ENCODE data around the gene RYR2. TPM values are rescaled to one million over a fixed set of nuclear protein-coding genes. Genes with fewer than 3 reads are reported as not detected.

RYR2 gene
- not detected for total RNA-seq

DNA sequence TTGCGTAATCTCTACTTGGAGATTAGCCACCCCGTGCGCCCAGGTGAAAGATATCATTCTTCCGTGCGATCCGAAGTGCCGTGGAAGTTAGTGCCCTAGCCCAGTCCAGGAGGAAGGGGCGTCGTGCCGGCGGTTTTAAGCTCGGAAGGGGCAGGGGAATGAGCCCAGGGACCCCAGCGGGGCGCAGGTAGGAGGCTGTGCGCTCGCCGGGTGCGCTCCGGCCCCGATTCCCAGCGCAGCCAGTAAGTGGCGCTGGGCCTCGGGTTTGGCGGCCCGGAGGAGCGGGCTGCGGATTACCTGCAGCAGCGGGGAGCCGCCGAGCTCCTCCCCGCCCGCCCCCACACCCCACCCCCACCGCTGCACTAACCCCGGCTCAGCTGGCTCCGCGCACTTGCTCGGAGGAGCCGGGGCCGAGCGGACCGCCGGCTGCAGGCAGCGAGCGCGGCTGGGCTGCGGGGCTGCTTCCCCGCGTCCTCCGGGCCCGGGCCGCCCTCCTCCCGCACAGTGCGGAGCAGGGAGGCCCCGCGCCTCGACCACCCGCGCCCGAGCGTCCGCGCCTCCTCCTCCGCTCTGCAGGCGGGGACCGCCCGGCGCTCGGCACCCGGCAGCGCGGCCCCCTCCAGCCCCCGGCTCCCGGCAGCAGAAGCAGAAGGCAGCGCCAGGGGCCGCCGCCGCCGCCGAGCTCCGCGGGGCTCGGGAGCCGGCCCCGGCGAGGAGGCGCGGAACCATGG lies at the start of gene RYR2:
Gene RYR2 (plus strand): TSS at position 390 of the 731 bp plus-strand sequence. CDS start 338 bp downstream, at position 728.
- peak in 1 of 3 donors; percentile 4 for DNase-seq (ENCODE audit: low read depth in 2 of 3, low spot score in 2 of 3)

DNA sequence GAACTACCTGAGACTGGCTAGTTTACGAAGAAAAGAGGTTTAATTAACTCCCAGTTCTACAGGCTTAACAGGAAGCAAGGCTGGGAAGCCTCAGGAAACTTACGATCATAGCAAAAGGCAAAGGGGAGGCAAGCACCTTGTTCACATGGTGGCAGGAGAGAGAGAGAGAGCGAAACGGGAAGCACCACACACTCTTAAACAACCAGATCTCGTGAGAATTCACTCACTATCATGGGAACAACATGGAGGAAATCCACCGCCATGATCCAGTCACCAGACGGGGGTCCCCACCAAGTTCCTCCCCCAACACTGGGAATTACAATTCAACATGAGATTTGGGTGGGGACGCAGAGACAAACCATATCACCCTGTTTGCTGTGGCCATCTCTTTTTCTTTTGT lies 49.5 kb upstream of the RYR2 start:
- DNase-seq (ENCODE audit: low read depth in 2 of 3, low spot score in 2 of 3): no peak

DNA sequence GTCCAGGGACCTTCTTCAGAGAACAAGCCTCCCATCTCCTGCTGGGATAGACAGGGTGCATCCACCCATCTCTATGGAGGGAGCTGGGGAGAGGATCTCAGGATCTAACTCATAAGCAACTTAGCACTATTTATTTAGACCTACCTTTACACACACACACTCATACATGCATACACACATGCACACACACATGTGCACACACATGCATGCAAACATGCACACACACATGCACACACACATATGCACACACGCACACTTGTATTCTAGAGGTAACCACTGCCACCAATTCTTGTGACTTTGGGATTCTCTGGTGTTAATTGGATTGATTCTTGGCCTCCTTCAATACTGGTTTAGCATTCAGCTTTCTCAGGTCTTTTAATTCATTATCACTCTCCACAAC lies 47.5 kb upstream of the RYR2 start:
- DNase-seq (ENCODE audit: low read depth in 2 of 3, low spot score in 2 of 3): no peak

DNA sequence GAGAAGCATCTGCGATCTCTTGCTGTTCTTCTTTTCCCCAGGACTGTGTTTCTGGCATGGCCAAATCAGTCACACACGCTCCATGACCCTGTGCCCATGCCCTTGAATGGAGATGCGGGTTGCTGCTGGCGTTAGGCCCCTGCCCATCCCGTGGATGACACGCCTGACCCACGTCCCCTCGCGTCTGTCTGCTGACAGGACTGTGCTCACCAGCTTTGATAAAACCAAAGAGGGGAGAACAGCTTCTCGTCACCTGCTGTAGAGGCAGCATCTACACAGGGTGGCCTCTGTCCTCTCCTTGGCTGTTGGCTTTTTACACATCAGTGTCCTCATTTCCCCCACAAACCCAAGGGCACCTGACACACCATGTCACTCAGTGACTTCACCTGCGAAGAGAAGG lies 44.6 kb upstream of the RYR2 start:
- no peak for DNase-seq (ENCODE audit: low read depth in 2 of 3, low spot score in 2 of 3)

DNA sequence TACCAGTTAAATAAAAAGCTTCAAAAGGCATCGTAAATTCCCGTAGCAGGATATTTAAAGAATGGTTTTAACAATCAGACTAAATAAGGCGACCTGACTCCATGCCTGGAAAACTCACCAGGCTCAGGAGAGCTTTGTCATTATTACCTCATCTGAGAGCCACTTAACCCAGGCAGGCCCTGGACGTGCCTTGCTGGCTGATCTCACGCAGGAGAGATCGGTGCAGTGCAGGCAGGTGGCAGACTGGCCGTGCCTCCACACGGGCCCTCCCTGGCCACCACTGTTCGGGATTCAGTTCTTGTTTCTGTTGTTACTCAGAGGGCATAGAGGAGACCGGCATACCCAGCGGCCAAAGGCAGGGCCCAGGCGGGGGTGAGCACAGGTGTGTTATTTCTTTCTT lies 44.1 kb upstream of the RYR2 start:
- no peak for DNase-seq (ENCODE audit: low read depth in 2 of 3, low spot score in 2 of 3)

DNA sequence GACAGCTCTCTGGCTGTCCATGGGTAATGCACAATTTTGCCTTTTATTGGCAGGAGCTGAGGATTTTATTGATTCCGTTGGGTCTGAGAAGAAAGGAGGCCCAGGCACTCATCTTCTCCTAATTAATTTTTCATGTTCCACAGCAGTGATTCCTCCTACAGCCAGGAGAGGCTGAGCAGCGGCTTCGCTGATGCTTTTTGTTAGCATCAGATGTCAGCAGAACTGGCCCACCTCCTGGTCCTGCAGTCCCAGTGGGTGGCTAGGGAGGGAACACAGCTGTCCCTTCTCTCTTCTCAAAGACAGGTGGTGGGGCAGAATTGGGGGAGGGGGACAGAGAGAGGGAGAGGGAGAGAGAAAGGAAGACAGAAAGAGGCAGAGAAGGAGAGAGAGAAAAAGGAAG lies 43.4 kb upstream of the RYR2 start:
- no peak for DNase-seq (ENCODE audit: low read depth in 2 of 3, low spot score in 2 of 3)

DNA sequence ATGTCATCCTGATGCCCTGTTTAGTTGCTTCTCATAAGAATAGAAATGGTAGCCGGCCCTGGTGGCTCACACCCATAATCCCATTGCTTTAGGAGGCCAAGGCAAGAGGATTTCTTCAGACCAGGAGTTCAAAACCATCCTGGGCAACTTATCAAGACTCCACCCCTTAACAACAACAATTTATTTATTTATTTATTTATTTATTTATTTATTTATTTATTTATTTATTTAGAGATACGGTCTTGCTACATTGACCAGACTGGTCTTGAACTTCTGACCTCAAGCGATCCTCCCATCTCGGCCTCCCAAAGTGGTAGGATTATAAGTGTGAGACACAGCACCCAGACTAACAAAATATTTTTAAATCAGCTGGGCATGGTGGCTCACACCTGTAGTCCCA lies 41.8 kb upstream of the RYR2 start:
- no peak for DNase-seq (ENCODE audit: low read depth in 2 of 3, low spot score in 2 of 3)

DNA sequence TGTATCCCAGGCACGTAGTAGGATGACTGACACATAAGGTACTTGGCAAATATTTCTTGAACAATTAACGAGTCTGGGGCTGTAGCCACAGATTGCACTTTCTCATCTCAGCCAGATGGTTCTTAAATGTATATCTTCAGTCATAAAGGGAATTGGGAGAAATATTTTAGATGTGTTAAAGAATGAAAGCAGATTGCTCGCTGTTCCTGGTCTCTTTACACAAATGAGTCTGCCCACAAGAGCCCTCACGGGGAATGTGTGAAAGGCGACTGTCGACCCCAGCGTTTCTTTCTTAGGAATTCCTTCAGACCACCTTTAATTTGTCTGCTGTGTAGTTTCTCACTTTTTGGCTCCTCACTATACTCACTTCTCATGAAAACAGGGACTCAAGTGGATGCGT lies 38.5 kb upstream of the RYR2 start:
- DNase-seq (ENCODE audit: low read depth in 2 of 3, low spot score in 2 of 3): no peak

DNA sequence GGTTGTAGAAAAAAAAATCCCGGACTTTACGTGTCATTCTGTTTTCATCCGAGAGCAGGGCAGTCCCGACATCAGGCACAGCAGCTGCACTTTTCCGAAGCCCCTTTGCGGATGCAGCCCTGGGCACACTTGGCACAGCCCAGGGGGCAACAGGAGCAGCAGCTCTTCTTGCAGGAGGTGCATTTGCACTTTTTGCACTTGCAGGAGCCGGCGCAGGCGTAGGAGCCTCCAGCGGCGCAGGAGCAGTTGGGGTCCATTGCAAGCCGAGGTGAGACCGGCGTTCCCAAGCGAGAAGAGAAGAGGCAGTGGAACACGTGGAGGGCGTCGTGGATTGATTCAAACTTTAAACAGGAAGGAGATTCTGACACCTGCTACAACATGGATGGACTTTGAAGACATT lies 37.9 kb upstream of the RYR2 start, which contains the start of gene MT1HL1:
Gene MT1HL1 (minus strand): TSS at position 326 of the 400 bp plus-strand sequence. CDS start 69 bp downstream, at position 257.
- DNase-seq (ENCODE audit: low read depth in 2 of 3, low spot score in 2 of 3): no peak

DNA sequence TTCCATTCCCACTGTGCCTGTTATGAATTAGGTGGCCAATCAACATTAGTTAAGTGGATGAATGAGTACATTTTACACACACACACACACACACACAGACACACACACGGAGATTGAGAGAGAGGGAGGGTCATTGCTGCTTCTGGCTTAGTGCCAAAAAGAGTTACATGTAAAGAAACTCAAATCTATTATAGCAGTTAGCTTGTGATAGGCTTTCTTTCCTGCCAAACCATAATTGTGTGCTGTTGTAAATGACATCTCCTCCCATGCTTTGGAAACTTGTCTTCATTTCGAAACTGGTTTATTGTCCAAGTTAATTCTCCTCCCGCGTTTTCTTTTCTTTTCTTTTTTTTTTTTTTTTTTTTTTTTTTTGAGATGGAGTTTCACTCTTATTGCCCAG lies 36.3 kb upstream of the RYR2 start:
- DNase-seq (ENCODE audit: low read depth in 2 of 3, low spot score in 2 of 3): no peak

DNA sequence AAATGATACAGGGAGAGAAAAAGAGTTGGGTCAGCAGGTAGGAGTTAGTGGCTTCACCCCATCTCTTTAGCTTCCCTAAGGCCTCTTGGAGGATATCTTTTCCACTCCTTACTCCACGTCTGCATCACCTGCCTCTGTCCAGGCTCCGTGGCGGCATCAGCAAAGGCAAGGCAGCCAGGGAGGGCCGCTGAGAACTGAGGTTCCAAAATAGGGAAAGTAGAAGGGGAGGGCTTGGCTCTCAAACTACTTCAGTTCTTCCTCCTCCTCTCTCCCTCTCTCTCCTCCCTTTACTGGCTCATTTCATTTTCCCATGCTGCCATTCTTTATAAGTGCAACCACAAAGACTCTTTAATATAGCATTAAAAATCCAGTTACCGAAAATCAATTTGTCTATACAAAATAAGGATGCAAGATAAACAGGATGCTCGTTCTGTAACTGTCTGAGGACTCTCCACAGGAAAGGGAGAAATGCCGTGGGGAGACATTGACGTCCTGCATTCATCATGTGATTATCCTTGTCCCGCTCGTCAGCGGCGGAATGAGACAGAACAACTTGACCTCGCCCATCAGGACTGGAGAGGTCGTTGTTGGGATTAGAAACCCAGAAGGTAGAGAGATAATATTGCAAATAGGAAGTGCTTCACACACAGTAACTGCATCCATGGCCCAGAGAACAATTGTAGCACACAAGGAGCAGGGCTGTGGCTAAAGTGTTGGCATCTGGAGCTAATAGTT lies 34.7 kb upstream of the RYR2 start:
- DNase-seq (ENCODE audit: low read depth in 2 of 3, low spot score in 2 of 3): no peak

DNA sequence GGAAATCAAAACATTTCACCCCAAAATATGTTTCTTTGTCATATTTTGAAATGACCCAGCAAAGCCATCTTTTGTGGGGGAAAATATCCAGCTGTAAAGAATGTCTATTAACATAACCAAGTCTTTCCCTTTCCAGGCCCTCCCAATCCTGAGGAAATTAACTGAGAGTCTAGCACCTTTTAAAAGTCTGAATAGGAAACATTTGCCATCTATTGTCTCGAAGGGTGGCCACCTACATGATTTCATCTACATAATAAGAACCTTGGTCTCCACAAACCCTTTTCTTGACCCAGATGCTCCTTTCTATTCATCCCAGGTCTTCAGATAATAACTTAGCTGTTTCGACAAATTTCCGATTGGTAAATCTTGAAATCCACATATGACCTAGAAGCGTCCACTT lies 32.4 kb upstream of the RYR2 start:
- DNase-seq (ENCODE audit: low read depth in 2 of 3, low spot score in 2 of 3): no peak

DNA sequence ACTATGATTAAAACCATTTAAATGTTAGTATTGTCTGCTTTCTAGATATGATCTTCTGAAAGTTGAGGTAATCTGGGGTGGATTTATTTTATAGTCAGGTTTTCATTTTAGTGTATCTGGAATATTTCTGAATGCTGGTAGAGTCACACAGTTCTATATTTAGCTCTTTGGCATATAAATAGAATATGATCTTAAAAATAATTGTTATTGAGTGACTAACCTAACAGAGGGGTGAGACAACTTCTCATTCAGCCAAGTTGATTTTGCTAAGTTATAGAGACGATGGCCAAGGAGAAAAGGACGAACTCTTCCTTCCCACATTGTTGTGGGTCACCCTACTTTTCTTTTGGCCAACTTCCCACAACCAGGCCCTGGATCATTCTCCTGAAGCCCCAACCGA lies 30.6 kb upstream of the RYR2 start:
- no peak for DNase-seq (ENCODE audit: low read depth in 2 of 3, low spot score in 2 of 3)

DNA sequence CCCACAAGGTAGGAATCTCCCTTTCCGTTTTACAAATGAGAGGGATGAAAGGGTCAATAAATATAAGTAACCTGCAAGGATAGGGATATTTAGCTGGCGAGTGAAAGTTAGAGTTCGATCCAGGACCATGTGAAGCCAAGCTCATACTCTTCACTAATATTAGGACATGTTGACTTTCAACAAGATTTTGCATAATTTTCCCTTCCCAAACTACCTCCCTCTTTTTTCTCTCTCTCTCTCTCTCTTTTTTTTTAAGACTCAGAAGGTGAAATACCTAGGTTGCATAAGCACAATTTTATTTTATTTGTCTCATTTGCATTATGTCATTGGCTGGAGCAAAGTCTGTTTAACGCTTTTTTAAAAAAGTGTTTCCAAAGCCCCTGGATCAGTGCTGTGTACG lies 29.6 kb upstream of the RYR2 start:
- DNase-seq (ENCODE audit: low read depth in 2 of 3, low spot score in 2 of 3): no peak

DNA sequence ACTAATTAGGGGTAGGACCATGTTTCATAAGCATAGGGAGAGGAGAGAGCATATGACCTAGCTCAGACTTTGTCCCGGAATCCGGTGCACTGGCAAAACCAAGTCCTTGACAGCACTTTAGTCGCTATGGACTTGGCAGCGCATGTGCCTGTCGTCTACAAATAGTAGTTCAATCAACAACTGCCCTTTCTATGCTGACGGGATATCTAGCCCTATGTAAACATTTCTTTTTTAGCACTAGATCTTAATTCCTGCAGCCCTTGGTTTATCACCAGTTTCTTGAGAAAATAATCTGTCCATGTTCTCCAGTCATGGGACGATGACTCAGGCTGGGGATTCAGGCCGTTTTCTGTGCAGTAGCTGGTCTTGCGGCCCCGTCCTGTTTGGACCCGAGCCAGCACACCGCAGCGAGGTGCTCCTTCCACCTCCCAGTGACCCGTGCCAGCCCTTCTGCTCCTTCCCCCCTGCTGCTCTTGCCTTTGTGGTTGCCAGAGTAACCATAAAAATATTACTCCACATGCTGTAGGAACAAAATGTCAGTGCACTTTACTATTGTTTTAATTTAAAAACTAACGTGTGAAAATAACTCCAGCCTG lies 29.1 kb upstream of the RYR2 start:
- no peak for DNase-seq (ENCODE audit: low read depth in 2 of 3, low spot score in 2 of 3)

DNA sequence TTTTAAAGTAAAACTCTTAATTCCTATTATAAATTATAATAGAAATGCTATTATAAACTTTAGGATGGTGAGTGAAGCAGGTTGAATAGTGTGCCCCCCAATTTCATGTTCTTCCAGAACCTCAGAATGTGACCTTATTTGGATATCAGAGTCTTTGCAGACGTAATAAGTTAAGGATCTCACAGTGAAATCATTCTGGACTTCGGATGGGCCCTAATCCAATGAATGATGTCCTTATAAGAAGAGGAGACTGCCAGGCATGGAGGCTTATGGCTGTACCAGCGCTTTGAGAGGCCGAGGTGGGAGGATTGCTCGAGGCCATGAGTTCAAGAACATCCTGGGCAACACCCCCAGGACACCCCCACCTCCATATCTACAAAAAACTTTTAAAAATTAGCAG lies 28.4 kb upstream of the RYR2 start:
- DNase-seq (ENCODE audit: low read depth in 2 of 3, low spot score in 2 of 3): no peak

DNA sequence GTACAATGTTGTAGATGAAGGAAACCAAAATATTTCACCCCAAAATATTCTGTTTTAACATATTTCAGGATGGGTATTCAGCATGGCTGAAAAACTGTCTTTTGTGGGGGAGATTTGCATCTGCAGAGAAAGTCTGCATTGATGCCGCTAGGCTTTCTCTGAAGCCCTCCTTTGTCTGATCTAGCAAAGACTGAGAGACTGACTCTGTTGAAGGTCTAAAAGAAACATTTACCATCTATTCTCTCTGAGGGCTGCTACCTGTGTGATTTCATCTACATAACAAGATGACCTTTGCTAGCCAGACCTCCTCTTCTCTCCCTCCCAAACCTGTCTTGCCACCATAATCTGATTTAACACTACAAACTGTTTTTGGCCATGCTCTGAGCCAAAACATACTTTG lies 25.4 kb upstream of the RYR2 start:
- DNase-seq (ENCODE audit: low read depth in 2 of 3, low spot score in 2 of 3): no peak

DNA sequence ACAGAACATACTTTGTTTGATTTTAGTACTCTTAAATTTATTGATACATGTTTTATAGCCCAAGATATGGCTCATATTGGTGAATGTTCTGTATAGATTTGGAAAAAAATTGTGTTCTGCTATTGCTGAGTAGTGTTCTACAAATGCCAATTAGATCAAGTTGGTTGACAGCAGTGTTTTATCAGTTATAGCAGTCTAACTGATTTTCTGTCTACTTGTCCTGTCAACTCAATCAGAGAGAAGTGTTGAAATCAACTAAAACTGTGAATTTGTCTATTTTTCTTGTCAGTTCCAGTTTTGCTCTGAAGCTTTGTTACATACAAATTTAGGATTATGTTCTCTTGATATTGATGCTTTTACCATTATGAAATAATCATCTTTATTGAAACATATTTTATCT lies 23.1 kb upstream of the RYR2 start:
- DNase-seq (ENCODE audit: low read depth in 2 of 3, low spot score in 2 of 3): no peak

DNA sequence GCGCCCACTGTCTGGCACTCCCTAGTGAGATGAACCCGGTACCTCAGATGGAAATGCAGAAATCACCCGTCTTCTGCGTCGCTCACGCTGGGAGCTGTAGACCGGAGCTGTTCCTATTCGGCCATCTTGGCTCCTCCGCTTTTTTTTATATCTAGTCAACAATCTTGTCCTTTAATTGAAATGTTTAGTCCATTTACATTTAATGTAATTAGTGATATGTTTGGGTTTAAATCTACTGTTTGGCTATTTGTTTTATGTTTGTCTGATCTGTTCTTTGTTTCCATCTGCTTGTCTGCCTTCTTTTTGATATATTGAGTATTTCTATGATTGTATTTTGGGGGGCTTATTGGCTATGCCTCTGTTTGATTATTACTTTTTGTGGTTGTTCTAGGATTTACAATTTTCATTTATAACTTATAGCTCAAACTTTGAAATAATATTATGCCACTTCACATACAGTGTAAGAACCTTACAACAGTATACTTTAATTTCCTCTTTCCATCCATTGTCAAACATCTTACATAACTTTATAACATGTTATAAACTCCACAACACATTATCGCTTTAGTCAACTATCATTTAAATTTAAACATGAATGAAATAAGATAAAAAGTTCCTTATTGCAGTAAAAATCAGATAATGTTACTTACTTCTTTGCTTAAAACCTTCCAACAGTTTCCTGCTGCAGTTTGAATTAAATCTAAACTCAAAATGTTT lies 16.5 kb upstream of the RYR2 start:
- DNase-seq (ENCODE audit: low read depth in 2 of 3, low spot score in 2 of 3): no peak

DNA sequence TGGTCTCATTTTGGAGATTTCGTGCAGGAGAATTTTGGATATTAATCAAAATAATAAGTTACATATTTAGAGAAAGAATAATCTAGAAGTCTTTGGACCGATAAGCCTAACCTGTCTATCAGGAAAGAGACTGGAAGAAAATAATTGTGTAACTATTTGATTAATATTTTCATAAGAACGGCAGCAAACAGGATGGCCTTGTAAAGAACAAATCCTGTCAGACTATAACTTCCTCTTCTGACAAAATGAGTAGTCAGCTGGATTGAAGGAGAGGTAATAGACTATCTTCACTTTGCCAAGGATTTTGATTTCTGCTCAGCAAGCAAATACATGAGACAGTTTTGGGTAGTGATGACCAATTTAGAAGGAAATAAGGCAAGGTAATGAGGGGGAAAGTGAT lies 12.7 kb upstream of the RYR2 start:
- no peak for DNase-seq (ENCODE audit: low read depth in 2 of 3, low spot score in 2 of 3)

DNA sequence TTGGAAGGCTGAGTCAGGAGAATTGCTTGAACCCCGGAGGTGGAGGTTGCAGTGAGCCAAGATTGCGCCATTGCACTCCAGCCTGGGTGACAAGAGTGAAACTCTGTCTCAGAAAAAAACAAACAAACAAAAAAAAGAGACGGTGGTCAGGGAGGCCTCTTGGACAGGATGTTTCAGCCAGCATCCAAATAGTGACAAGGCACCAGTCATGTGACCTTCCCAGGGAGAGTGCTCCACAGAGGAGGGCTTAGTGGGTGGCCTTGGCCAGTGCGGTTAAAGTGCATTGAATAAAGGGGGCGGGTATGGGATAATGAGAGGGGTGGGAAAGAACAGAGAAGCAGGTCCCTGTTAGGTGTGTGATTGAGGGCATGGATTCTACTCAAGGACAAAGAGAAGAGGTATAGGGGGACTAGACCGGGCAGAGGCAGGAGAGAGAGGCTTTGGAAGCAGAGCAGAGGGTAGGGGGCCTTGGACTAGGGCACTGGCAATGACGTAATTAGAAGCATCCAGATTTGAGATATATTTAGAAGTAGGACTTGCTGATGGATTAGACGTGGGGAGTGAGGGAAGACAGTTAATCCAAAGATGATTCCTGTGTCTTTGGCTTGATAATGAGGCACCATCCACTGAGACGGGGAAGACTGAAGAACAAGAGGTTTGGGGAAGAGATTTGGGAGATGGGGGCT lies 12.0 kb upstream of the RYR2 start:
- no peak for DNase-seq (ENCODE audit: low read depth in 2 of 3, low spot score in 2 of 3)

Measured in hematopoietic multipotent progenitor cell (in vitro differentiated cells).